ENCODE measurements around the gene ORC3. TPM values are rescaled to one million over a fixed set of nuclear protein-coding genes. Genes with fewer than 3 reads are reported as not detected.

Gene ORC3
- total RNA-seq, 1 experiment from 2014 or later = 52.9 TPM

- H4K91ac ChIP-seq (ENCODE audit: insufficient read length, low read depth, low read length) = no peak overlapping the region
- H3K9ac ChIP-seq (ENCODE audit: extremely low read depth, insufficient read length, low read length) = peak overlapping the region; percentile 88
- no peak overlapping the region for H3T11ph ChIP-seq (ENCODE audit: low read length)
- H4K5ac ChIP-seq (ENCODE audit: insufficient read length, low read depth, low read length) = no peak overlapping the region
- H2BK15ac ChIP-seq (ENCODE audit: low read depth, low read length) = no peak overlapping the region
- no peak for DNase-seq
- no peaks in the 10 kb centered on the region for H3K27me3 ChIP-seq (ENCODE audit: insufficient read depth, low read length)
- no peaks in the 10 kb centered on the region for H3K79me1 ChIP-seq (ENCODE audit: insufficient read depth, low read depth, low read length, poor library complexity, severe bottlenecking)
- TF ChIP-seq CTCF (conservative IDR thresholded peaks at IDR 0.05) = no peak
- no peaks in the 10 kb centered on the region; a peak in 2 of 5 replicates for H3K9me3 Mint-ChIP-seq
- no peaks in the 10 kb centered on the region for H4K20me1 ChIP-seq (ENCODE audit: control insufficient read depth, insufficient read depth, insufficient read length)
- H4K8ac ChIP-seq (replicated peaks; ENCODE audit: insufficient read length, low read depth, low read length) = no peak overlapping the region
- no peak overlapping the region for H3K56ac ChIP-seq (ENCODE audit: insufficient read length, low read depth, low read length)
- peaks cover 14 to 17% (median 16%) of the 10 kb centered on the region in 3 experiments; a peak in 6 of 7 replicates for H3K36me3 Mint-ChIP-seq (ENCODE audit: insufficient read depth in 1 of 3, low read depth in 3 of 3)
- WGBS (ENCODE audit: extremely low coverage, insufficient read length, low lambda C conversion rate) = no CpG with 5 or more reads among the region's 18 CpGs
- no peaks in the 10 kb centered on the region for H3K9me3 ChIP-seq (ENCODE audit: control insufficient read depth, low read depth, low read length)
- H3K79me2 ChIP-seq (ENCODE audit: insufficient read depth, low read length) = peaks cover 48% of the 10 kb centered on the region
- H3K4me1 ChIP-seq (ENCODE audit: insufficient read depth, low read length) = peaks cover 3% of the 10 kb centered on the region; the same call in 1 of the 2 replicates
- H3K27me3 Mint-ChIP-seq (ENCODE audit: low read depth) = no peaks in the 10 kb centered on the region
- no peak overlapping the region for H3K4ac ChIP-seq (ENCODE audit: low read depth, low read length)
- H3K27ac ChIP-seq (ENCODE audit: insufficient read length, low read depth, low read length) = no peak overlapping the region
- H3K4me1 Mint-ChIP-seq = peaks cover 26 to 36% of the 10 kb centered on the region in 2 experiments
- peaks cover 3% of the 10 kb centered on the region for H3K23me2 ChIP-seq (ENCODE audit: insufficient read length, low read depth, low read length, poor library complexity, severe bottlenecking)
- no peak overlapping the region for H2BK12ac ChIP-seq (ENCODE audit: insufficient read length, low read depth, low read length)
- H3K4me3 Mint-ChIP-seq = peak overlapping the region; percentile 87 to 99
- no peak overlapping the region for H2AK5ac ChIP-seq (ENCODE audit: insufficient read length, low read length)
- H2BK120ac ChIP-seq (ENCODE audit: low read depth, low read length, poor library complexity, severe bottlenecking) = no peak overlapping the region
- H2BK5ac ChIP-seq (ENCODE audit: insufficient read length, low read length) = no peak overlapping the region
- H2BK20ac ChIP-seq (ENCODE audit: low read depth, low read length, poor library complexity, severe bottlenecking) = no peak overlapping the region
- no peak overlapping the region for H2AFZ ChIP-seq (ENCODE audit: low read length)
- peak overlapping the region; percentile 97; the same call in 1 of the 2 replicates for H3K14ac ChIP-seq (ENCODE audit: insufficient read depth, low read length)
- no peak overlapping the region for H3K18ac ChIP-seq (ENCODE audit: insufficient read length, low read depth, low read length)
- H3K4me2 ChIP-seq (ENCODE audit: insufficient read depth, insufficient read length, low read length) = peak overlapping the region; percentile 79
- no peak overlapping the region for H3K23ac ChIP-seq (ENCODE audit: insufficient read length, low read depth, low read length)
- H3K27ac Mint-ChIP-seq = peak overlapping the region; percentile 82 to 92 (median 83)
Observed at GRCh38 chr6:87700397-87701343, 110.7 kb downstream of the ORC3 start.
